GM21390 (cell line): ENCODE measurements around the gene NRP1.

Experiments used
- ATAC-seq: cut with Tn5 transposase; IDR thresholded peaks from one replicate; pipeline ENCODE4 v1.9.1; 2021; ENCODE audit not compliant: unreplicated experiment

The NRP1 gene

GRCh38 chr10:33293531-33294170, 40.8 kb downstream of the NRP1 start:
- no peak for ATAC-seq

GRCh38 chr10:33293076-33293475, 41.4 kb downstream of the NRP1 start:
- ATAC-seq = no peak

- no peak for ATAC-seq
Observed at GRCh38 chr10:33291053-33291592, 43.3 kb downstream of the NRP1 start.

- ATAC-seq = no peak
Observed at GRCh38 chr10:33290321-33291052, 44.0 kb downstream of the NRP1 start.

GRCh38 chr10:33289776-33290175, 44.7 kb downstream of the NRP1 start:
- no peak for ATAC-seq

GRCh38 chr10:33288127-33288526, 46.3 kb downstream of the NRP1 start:
- no peak for ATAC-seq

GRCh38 chr10:33287112-33287511, 47.4 kb downstream of the NRP1 start:
- ATAC-seq = no peak

GRCh38 chr10:33286157-33286934, 48.1 kb downstream of the NRP1 start:
- no peak for ATAC-seq

GRCh38 chr10:33284945-33285344, 49.5 kb downstream of the NRP1 start:
- ATAC-seq = no peak

- no peak for ATAC-seq
Observed at GRCh38 chr10:33279811-33280602, 54.5 kb downstream of the NRP1 start.

- ATAC-seq = no peak
Observed at GRCh38 chr10:33279276-33279675, 55.2 kb downstream of the NRP1 start.

GRCh38 chr10:33278198-33278597, 56.3 kb downstream of the NRP1 start:
- no peak for ATAC-seq

GRCh38 chr10:33277135-33277536, 57.3 kb downstream of the NRP1 start:
- no peak for ATAC-seq

- ATAC-seq = no peak
Observed at GRCh38 chr10:33276282-33276923, 58.1 kb downstream of the NRP1 start.

- ATAC-seq = no peak
Observed at GRCh38 chr10:33274096-33274785, 60.2 kb downstream of the NRP1 start.

GRCh38 chr10:33273295-33274002, 61.0 kb downstream of the NRP1 start:
- no peak for ATAC-seq

GRCh38 chr10:33272635-33273034, 61.8 kb downstream of the NRP1 start:
- ATAC-seq = no peak

GRCh38 chr10:33271969-33272583, 62.4 kb downstream of the NRP1 start:
- ATAC-seq = no peak

- no peak for ATAC-seq
Observed at GRCh38 chr10:33270971-33271370, 63.5 kb downstream of the NRP1 start.
